WERI-Rb-1 (cell line): ENCODE results near the gene IDS.
A peak's percentile ranks its signal among the peaks of the same experiment; 100 is the strongest.
"Not testable (repeated sequence)": the region's sequence is repeated elsewhere in the genome, so short reads cannot be mapped to it uniquely, and the experiment has no call there.

Experiments used
- DNase-seq: peaks from one replicate; pipeline ENCODE4 v3.0.0-alpha.2; 2020
- H3K27ac ChIP-seq: fragments of 250-450 bp; sonication (Bioruptor Pico); 2 replicates; pipeline ENCODE4 v1.5.1; 2020; ENCODE audit warnings: mild to moderate bottlenecking, moderate library complexity
- H3K27me3 ChIP-seq: fragments of 250-450 bp; sonication (Bioruptor Pico); 2 replicates; pipeline ENCODE4 v1.5.1; 2021; ENCODE audit warnings: mild to moderate bottlenecking, low read depth, moderate library complexity; ENCODE audit not compliant: insufficient read depth, severe bottlenecking
- H3K36me3 ChIP-seq: fragments of 250-450 bp; sonication (Bioruptor Pico); 2 replicates; pipeline ENCODE4 v1.5.1; 2020; ENCODE audit warnings: mild to moderate bottlenecking, moderate library complexity
- H3K4me3 ChIP-seq: 2 replicates; pipeline ENCODE4 v1.5.1; 2011; ENCODE audit warnings: low read depth, mild to moderate bottlenecking, control low read depth, low read length
- H3K9me3 ChIP-seq: fragments of 250-450 bp; sonication (Bioruptor Pico); 2 replicates; pipeline ENCODE4 v1.5.1; 2021; ENCODE audit warnings: mild to moderate bottlenecking, moderate library complexity; ENCODE audit not compliant: severe bottlenecking
- TF ChIP-seq, protein P1 (sequence below): IDR thresholded peaks from 2 replicates; pipeline ENCODE4 v1.5.1; 2011; ENCODE audit warnings: low read depth, mild to moderate bottlenecking, control low read depth, inconsistent platforms, low read length

The IDS gene, protein sequence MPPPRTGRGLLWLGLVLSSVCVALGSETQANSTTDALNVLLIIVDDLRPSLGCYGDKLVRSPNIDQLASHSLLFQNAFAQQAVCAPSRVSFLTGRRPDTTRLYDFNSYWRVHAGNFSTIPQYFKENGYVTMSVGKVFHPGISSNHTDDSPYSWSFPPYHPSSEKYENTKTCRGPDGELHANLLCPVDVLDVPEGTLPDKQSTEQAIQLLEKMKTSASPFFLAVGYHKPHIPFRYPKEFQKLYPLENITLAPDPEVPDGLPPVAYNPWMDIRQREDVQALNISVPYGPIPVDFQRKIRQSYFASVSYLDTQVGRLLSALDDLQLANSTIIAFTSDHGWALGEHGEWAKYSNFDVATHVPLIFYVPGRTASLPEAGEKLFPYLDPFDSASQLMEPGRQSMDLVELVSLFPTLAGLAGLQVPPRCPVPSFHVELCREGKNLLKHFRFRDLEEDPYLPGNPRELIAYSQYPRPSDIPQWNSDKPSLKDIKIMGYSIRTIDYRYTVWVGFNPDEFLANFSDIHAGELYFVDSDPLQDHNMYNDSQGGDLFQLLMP

DNA sequence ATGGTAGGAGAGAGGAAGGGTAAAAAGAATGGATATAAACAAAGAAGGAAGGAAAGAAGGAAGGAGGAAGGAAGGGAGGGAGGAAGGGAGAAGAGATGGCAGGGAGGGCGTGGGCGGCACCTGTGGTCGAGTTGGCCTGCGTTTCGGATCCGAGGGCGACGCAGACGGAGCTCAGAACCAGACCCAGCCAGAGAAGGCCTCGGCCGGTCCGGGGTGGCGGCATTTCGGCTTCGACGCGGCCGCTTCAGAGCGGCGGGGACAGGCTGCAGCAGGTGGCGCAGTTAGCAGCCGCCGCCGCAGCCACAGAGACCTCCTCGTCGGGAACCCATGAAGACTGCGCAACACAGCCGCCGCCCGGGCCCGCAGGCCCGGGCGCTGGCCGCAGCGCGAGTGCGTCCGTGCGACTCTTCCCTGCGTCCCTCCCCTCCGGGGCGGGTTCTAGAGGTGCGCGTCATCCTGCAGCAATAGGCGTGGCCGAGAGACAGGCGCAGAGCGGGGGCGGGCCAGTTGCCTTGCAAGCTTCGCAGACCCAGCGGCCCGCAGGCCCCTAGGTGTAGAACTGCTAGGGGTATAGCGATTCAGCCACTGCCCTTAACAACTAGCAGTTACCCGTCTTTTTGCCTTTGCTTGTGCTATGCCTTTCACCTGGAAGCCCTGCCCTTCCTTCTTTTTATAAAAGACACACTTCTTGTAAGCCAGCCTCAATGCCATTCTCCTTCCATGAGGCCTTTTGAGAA is at the start of gene IDS:
TSS of gene IDS (minus strand) at position 392 of the 737 bp plus-strand sequence. CDS start at position 223, 169 bp downstream.
- TF ChIP-seq, protein P1, sequence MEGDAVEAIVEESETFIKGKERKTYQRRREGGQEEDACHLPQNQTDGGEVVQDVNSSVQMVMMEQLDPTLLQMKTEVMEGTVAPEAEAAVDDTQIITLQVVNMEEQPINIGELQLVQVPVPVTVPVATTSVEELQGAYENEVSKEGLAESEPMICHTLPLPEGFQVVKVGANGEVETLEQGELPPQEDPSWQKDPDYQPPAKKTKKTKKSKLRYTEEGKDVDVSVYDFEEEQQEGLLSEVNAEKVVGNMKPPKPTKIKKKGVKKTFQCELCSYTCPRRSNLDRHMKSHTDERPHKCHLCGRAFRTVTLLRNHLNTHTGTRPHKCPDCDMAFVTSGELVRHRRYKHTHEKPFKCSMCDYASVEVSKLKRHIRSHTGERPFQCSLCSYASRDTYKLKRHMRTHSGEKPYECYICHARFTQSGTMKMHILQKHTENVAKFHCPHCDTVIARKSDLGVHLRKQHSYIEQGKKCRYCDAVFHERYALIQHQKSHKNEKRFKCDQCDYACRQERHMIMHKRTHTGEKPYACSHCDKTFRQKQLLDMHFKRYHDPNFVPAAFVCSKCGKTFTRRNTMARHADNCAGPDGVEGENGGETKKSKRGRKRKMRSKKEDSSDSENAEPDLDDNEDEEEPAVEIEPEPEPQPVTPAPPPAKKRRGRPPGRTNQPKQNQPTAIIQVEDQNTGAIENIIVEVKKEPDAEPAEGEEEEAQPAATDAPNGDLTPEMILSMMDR: no peak
- peaks cover 16% of the 10 kb centered on the region for H3K27me3 ChIP-seq
- DNase-seq: peak; percentile 87
- H3K27ac ChIP-seq: no peak within 1 kb of the TSS
- no peaks in the 10 kb centered on the region for H3K9me3 ChIP-seq
- no peaks in the 10 kb centered on the region for H3K36me3 ChIP-seq
- H3K4me3 ChIP-seq: peak within 1 kb of the TSS; percentile 48

DNA sequence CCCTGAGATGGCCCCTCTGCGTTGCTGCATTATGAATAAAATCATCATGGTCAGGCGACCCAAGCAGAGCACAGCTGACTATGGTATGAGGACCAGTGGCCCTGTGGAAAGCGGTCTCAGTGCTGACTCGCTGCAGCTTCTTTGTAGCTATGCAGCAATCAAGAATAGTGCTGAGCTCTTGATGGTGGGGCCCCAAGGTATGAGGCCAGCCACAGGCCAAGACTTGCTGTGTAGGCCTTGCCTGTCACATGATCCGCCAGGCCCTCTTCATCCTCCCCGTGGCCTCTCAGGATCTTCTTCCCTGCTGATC is 46.8 kb upstream of the IDS start:
- not testable (repeated sequence) for H3K36me3 ChIP-seq, DNase-seq, H3K9me3 ChIP-seq, H3K4me3 ChIP-seq, H3K27ac ChIP-seq, H3K27me3 ChIP-seq

DNA sequence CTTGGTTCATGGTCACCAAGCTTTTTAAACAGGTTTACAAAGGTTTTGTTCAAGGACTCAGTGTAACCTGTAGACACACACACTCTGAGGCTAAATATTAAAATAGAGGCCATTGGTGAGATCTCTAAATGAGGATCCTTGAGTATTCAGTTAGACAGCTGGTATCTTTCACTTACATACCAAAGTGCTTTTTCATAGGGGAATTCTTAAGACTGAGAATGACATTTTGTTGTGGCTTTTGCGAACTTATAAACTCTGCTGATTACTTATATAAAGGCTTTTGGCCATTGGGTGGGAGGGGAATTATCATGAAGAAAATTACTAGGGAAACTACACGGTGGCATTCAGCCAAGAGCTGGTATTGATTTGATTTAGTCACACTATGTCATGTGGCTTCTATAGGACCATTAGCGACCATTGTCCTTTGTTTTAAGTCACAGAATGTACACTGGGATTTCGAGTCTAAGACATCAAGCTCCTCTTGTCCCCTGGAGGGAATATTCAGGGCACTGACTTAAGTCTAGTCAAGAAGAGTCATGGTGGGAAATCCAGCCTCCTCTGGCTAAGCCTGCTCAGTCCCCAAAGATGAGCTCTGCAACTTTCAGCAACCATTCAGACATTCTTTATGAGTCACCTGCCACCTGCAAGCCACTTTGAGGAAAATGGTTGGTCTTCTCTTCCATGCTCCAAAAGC is 46.3 kb upstream of the IDS start:
- H3K4me3 ChIP-seq, H3K27me3 ChIP-seq, DNase-seq, H3K27ac ChIP-seq, H3K9me3 ChIP-seq, H3K36me3 ChIP-seq: not testable (repeated sequence)

DNA sequence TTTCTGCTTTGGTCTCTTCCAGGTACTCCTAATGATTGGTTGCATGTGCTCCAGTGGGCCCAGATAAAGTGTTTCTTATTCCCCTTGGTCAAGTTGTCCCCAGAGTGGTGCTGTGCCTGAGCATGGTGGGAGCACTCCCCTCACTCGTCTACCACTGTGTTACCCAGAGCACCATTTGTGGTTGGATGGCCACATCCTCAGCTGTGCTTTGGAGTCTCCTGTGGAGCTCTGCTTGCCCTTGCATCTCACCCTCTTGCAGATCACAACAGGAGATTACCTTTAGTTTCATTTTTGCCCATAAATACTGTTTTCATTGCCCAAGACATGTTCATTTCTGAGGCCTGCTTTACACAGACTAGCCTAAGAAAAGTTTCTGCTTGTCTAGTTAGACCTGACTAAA is 45.3 kb upstream of the IDS start:
- H3K4me3 ChIP-seq, H3K36me3 ChIP-seq, DNase-seq, H3K9me3 ChIP-seq, H3K27me3 ChIP-seq, H3K27ac ChIP-seq: not testable (repeated sequence)

GRCh38 chrX:149549701-149550100 is 44.6 kb upstream of the IDS start, which contains the start of gene HSFX3:
TSS of gene HSFX3 (minus strand) at chrX:149549924. CDS start at chrX:149549852, 72 bp downstream.
- not testable (repeated sequence) for DNase-seq, H3K36me3 ChIP-seq, H3K27me3 ChIP-seq

GRCh38 chrX:149547782-149548181 is 42.7 kb upstream of the IDS start:
- H3K27me3 ChIP-seq, H3K4me3 ChIP-seq: not testable (repeated sequence)

More at GRCh38 chrX:149549701-149550100, 44.6 kb upstream of the IDS start, which contains the start of gene HSFX3:
- H3K27ac ChIP-seq, H3K9me3 ChIP-seq, H3K4me3 ChIP-seq: not testable (repeated sequence)

GRCh38 chrX:149546962-149547361 is 41.9 kb upstream of the IDS start:
- H3K36me3 ChIP-seq, H3K27ac ChIP-seq, DNase-seq: not testable (repeated sequence)

More at GRCh38 chrX:149547782-149548181, 42.7 kb upstream of the IDS start:
- not testable (repeated sequence) for H3K9me3 ChIP-seq, H3K36me3 ChIP-seq, DNase-seq, H3K27ac ChIP-seq

DNA sequence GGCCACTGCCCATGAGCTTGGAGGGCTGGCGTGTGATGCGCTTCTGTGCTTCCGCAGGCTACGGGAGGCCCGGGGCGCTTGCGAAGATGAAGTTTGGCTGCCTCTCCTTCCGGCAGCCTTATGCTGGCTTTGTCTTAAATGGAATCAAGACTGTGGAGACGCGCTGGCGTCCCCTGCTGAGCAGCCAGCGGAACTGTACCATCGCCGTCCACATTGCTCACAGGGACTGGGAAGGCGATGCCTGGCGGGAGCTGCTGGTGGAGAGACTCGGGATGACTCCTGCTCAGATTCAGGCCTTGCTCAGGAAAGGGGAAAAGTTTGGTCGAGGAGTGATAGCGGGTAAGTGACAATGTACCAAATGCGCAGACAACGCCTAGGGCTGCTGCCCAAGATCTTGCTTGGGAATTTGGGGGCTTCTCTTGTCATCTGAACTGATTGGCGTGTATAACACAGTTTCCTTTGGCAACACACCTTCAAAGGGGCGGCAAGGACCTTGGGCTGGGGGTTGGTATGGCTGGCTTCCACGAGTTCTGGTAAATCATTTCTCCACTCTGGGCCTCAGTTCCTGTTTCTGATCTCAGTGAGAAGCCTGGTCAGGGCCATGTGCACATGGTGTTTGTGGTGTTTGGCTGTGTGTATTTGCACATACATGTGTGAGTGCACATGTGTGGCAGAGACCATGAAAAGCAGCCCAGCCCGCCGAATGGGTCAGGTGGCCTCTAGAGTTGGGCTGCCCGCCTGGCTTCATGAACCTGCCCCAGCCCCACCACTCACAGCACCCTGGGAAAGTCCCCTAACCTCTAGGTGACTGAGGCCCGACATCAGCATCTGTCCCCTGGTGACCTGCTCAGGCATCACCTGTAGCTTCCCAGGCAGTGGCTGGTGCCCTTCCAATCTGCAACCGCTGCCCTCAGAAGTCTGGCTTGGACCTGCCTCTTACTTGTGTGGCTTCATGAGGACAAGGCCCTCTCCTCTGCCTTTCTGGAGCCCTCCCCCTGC is 40.7 kb upstream of the IDS start:
- not testable (repeated sequence) for H3K27ac ChIP-seq, H3K9me3 ChIP-seq, H3K36me3 ChIP-seq, H3K27me3 ChIP-seq, H3K4me3 ChIP-seq
- DNase-seq: peak; percentile 44
- TF ChIP-seq, protein P1: peak; percentile 34; the same call in 1 of the 2 replicates

More at GRCh38 chrX:149546962-149547361, 41.9 kb upstream of the IDS start:
- H3K9me3 ChIP-seq, H3K4me3 ChIP-seq, H3K27me3 ChIP-seq: not testable (repeated sequence)
